K562 (cell line): ENCODE measurements around the gene NDUFA13.

Source experiments
- BRD4 ChIP-seq: fragments of 200-600 bp; sonication (generic); IDR thresholded peaks from 2 replicates; pipeline ENCODE4 v1.6.1; 2017; ENCODE audit warnings: inconsistent platforms
- CBX1 ChIP-seq: sonication (generic); IDR thresholded peaks from 2 replicates; pipeline ENCODE4 v1.6.1; 2016; ENCODE audit warnings: antibody characterized with exemption, low read depth, mild to moderate bottlenecking
- CGGBP1 ChIP-seq: fragments of 250-450 bp; sonication (Bioruptor Pico); IDR thresholded peaks from 2 replicates; pipeline ENCODE4 v1.9.0; 2021; ENCODE audit warnings: mild to moderate bottlenecking
- NCOA4 ChIP-seq: fragments of 450-650 bp; IDR thresholded peaks from 2 replicates; pipeline ENCODE4 v1.6.1; 2018; ENCODE audit warnings: mild to moderate bottlenecking; ENCODE audit not compliant: partially characterized antibody
- POLR2A ChIP-seq: fragments of 450-650 bp; conservative IDR thresholded peaks from 2 replicates; pipeline ENCODE4 v1.6.1; 2016
- POLR2AphosphoS2 ChIP-seq: IDR thresholded peaks from 2 replicates; pipeline ENCODE4 v1.6.1; 2012; ENCODE audit warnings: low read length, improper control_type of control experiment
- POLR2AphosphoS5 ChIP-seq: IDR thresholded peaks from 2 replicates; pipeline ENCODE4 v1.6.1; 2011; ENCODE audit warnings: mild to moderate bottlenecking, low read depth, low read length, moderate library complexity; ENCODE audit not compliant: control insufficient read depth, insufficient read depth
- TCF7L2 ChIP-seq: fragments of 150-350 bp; IDR thresholded peaks from 2 replicates; pipeline ENCODE4 v1.6.1; 2016; ENCODE audit warnings: low read depth, mild to moderate bottlenecking, low read length, moderate library complexity
- ZNF133 ChIP-seq: fragments of 250-450 bp; sonication (Bioruptor Pico); IDR thresholded peaks from 2 replicates; pipeline ENCODE4 v1.4.0; 2020; ENCODE audit warnings: mild to moderate bottlenecking
- ZNF274 ChIP-seq: IDR thresholded peaks from 2 replicates; pipeline ENCODE4 v1.6.1; 2011; ENCODE audit warnings: low read depth, mild to moderate bottlenecking, low read length, moderate library complexity, borderline replicate concordance
- ZZZ3 ChIP-seq: fragments of 450-650 bp; IDR thresholded peaks from 2 replicates; pipeline ENCODE4 v1.6.1; 2016; ENCODE audit warnings: antibody characterized with exemption, mild to moderate bottlenecking, moderate library complexity

GRCh38 chr19:19552798-19553197, 36.8 kb downstream of the NDUFA13 start:
- TF ChIP-seq CGGBP1 (CRISPR knock-in tag) (no peak), ZNF274 (no peak), ZZZ3 (no peak), CBX1 (no peak), POLR2AphosphoS2 (no peak), ZNF133 (CRISPR knock-in tag) (no peak), TCF7L2 (no peak), NCOA4 (no peak), BRD4 (no peak), POLR2AphosphoS5 (no peak), POLR2A (no peak)
